Gastrocnemius medialis (tissue), 4 donors: ENCODE measurements around the gene PLCB1.
"Not testable (repeated sequence)": the region's sequence is repeated elsewhere in the genome, so short reads cannot be mapped to it uniquely, and the experiment has no call there.

Experiments
- POLR2A ChIP-seq, 2 donors: fragments of 450-650 bp; IDR thresholded peaks; one replicate each; pipeline ENCODE4 v1.6.1; 2017; ENCODE audit warnings: antibody characterized with exemption in 2 of 2, mild to moderate bottlenecking in 2 of 2, moderate library complexity in 2 of 2
- TF ChIP-seq, protein P1 (sequence below), 5 experiments: fragments of 450-650 bp in 3 of 5; fragments of 200-600 bp in 2 of 5; sonication (generic) in 2 of 5; IDR thresholded peaks in 4 of 5; conservative IDR thresholded peaks in 1 of 5; 1 replicate in 4 of 5; 2 replicates in 1 of 5; pipeline ENCODE4 v1.5.1; 2016 to 2019; ENCODE audit warnings: antibody characterized with exemption in 5 of 5, mild to moderate bottlenecking in 3 of 5, moderate library complexity in 3 of 5

DNA sequence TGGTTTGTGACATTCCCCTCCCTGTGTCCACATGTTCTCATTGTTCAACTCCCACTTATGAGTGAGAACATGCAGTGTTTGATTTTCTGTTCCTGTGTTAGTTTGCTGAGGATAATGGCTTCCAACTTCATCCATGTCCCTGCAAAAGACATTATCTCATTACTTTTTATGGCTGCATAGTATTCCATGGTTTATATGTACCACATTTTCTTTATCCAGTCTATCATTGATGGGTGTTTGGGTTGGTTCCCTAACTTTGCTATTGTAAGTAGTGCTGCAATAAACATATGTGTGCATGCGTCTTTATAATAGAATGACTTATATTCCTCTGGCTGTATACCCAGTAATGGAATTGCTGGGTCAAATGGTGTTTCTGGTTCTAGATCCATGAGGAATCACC lies 247.1 kb downstream of the PLCB1 start:
- not testable (repeated sequence) for TF ChIP-seq POLR2A (IDR thresholded peaks at IDR 0.05)
- TF ChIP-seq, protein P1, sequence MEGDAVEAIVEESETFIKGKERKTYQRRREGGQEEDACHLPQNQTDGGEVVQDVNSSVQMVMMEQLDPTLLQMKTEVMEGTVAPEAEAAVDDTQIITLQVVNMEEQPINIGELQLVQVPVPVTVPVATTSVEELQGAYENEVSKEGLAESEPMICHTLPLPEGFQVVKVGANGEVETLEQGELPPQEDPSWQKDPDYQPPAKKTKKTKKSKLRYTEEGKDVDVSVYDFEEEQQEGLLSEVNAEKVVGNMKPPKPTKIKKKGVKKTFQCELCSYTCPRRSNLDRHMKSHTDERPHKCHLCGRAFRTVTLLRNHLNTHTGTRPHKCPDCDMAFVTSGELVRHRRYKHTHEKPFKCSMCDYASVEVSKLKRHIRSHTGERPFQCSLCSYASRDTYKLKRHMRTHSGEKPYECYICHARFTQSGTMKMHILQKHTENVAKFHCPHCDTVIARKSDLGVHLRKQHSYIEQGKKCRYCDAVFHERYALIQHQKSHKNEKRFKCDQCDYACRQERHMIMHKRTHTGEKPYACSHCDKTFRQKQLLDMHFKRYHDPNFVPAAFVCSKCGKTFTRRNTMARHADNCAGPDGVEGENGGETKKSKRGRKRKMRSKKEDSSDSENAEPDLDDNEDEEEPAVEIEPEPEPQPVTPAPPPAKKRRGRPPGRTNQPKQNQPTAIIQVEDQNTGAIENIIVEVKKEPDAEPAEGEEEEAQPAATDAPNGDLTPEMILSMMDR (IDR thresholded peaks at IDR 0.05 in 4 of 5, conservative IDR thresholded peaks at IDR 0.05 in 1 of 5), result not testable (repeated sequence)
